Putamen (tissue), 1 donor: ENCODE results near the gene DAD1.
"Not testable (repeated sequence)": the region's sequence is repeated elsewhere in the genome, so short reads cannot be mapped to it uniquely, and the experiment has no call there.

Experiments used
- DNase-seq: peaks from one replicate; pipeline ENCODE4 v3.0.0-alpha.2; 2016; ENCODE audit warnings: low spot score

DAD1 gene

GRCh38 chr14:22567437-22567836, 21.6 kb downstream of the DAD1 start:
- no peak for DNase-seq

DNA sequence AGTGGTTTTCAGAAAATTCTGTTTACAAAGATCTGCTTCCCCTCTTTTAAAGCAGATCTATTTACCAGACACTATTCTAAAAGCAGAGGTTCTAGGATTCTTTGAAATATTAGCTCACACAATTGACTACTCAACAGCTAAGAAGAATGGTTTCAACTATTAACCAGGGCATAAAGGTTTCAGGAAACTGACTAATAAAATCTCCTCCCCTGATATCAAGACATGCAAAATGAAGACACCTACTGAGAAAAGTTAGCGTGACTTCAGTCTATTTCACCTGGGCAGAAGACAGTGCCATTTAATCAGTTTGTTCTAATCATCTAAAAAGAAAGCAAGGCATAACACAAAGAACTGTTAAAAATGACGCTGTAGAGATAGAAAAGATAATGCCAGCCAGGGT, 22.2 kb downstream of the DAD1 start:
- no peak for DNase-seq

DNA sequence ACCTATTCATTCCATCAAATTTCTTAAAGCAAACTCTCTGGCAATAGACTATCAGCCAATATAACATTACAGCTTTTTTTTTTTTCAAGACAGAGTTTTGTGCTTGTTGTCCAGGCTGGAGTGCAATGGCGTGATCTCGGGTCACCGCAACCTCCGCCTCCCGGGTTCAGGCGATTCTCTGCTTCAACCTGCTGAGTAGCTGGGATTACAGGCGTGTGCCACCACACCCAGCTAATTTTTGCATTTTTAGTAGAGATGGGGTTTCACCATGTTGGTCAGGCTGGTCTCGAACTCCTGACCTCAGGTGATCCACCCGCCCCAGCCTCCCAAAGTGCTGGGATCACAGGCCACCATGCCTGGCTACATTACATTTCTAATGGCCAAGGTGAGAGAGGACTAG, 22.8 kb downstream of the DAD1 start:
- DNase-seq, result not testable (repeated sequence)

GRCh38 chr14:22565391-22565945, 23.6 kb downstream of the DAD1 start:
- DNase-seq, result no peak

DNA sequence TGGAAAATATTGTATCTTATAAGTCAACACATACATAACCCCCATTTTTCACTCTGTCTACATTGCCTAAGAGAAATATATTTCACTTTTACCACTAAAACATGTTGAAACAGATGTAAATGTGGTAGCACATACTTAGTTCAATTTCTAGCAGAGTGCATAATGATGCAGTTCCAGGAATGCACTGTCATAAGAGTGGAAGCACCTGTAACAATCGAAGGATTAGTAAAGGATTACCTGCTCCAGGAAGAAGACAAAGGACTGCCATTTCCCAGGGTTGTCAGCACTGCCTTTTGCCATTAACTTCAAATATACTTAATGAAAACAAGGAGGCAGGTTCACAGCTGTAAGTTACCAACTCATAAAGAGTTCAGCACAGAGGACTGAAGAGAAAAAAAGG, 24.6 kb downstream of the DAD1 start:
- no peak for DNase-seq

DNA sequence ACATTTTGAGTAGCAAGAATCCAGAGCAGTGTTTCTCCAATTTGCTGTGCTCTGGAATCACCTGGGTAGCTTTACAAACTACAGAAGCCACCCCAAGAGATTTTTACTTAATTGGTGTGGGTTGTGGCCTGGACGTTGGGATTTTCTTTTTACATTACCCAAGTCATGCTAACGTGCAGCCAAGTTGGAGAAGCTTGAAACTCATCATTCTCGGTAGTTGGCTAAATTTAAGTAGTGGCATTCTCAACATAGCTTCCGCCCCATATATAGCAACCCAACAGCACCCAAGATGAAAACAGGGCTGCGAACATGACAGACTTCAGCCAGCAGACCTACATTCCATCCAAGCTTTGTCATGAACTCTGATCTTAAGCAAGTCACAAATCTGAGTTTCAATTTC, 25.0 kb downstream of the DAD1 start:
- no peak for DNase-seq

DNA sequence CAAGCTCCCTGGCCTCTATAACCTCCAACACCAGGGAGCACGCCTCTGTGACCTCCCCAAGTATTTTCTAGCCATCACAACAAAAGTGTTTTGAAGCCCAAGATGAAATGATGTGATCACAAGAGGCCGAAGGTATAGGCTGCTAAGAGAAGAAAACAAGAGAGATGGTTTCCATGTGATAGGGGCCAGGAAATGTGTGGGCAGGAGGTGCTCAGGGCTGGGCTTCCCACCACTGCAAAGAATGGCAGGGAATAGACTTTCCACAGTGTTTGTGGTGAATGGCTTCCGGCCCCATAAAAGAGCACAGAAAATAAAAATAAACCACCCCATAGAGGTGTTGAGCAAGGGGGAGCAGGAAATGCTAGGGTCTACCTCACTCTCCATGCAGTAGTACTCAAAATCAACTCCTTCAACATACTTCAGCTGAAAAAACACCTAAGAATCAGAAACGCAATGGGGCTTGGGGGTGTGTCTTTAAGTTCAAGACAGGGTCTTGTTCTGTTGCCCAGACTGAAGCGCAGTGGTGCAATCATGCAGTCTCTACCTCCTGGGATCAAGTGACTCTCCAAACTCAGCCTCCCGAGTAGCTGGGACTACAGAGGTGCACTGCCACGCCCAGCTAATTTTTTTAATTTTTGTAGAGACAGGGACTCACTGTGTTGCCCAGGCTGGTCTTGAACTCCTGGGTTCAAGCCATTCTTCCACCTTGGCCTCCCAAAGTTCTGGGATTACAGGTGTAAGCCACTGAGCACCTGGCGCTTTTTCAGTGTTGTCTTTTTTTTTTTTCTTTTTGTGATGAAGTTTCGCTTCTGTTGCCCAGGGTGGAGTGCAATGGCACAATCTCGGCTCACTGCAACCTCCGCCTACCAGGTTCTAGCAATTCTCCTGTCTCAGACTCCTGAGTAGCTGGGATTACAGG, 27.1 kb downstream of the DAD1 start:
- DNase-seq, result no peak

DNA sequence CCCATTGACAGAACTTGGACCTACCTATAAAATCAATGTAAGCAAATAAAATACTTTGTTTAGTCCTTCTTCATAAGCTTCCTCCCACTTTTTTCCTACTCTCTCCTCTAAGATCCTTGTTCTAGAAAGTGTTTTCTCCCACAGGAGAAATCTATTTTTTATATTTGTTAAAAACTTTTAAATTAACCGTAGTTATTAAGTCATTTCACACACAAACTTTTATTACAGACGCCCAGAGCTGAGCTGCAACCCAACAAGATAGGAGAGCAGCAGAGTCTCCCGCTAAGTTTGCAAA, 27.7 kb downstream of the DAD1 start:
- no peak for DNase-seq

- no peak for DNase-seq
Observed at GRCh38 chr14:22560662-22561365, 28.2 kb downstream of the DAD1 start.

DNA sequence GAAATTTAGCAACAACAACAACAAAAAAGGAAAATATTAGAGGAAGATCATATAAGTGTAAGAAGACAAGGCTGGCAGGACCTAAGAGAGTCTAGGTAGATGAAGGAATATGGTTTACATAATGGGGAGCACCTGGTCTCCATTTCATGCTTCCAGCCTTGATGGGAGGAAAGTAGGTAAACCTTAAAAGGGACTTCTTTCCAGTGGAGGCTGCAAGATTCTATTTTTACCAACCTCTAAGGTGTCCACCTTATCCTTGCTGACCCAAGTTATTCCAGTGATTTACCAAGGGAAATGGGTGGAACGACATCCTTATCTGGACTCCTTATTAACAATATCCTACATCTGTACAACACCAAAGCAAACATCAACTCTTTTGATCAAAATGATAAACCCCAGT, 30.0 kb downstream of the DAD1 start:
- DNase-seq, result no peak

DNA sequence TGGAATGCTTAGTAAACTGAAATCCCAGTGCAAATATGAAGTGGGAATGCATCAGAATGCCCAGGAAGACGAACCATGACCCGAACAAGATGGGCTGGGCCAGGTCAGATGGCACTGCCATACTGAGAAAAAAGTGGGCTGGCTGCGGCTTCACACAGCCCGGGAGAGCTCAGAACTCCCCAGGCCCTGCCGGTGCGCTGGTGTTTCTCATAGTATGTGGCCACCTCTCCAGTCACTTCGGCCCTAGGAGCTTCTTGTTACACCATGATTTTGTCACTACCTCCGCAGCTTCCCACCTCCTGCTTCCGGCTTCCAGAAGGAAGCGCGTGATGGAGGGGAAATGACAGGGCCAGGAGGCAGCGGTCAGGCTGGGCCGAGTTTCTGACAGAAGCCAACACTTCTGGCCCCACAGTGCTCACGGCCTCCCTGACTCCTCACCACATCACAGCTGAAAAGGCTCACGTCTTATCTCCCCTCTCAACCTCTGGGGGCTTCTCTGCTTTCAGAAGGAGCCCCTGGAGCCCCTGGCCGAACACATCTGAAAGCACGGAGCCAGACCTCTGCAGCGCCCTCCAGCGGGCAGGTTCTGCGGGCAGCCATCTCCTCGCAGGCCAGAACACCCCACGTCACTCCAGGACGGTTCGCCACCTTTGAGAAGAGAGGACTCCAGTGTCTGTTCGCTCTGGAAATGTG, 30.7 kb downstream of the DAD1 start:
- DNase-seq, result no peak

DNA sequence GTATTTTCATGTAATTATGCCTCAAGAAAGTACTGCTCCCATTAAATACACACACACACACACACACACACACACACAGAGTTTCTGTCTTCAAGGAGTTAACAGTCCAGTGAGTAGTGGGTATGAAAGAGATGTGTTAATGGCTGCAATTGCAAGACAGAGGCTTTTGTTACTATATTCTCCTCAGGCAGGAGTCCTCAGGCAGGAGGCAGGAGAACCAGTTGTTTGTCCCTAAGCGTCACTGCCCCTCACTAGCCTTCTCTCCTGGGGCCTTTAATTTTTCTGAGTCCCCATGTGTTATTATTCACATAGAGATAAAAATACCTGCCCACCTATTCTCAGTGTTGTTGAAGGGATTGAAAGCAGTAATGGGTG, 31.2 kb downstream of the DAD1 start:
- no peak for DNase-seq

- DNase-seq, result peak; percentile 65
Observed at GRCh38 chr14:22556990-22557623, 31.9 kb downstream of the DAD1 start.

GRCh38 chr14:22556021-22556989, 32.7 kb downstream of the DAD1 start:
- DNase-seq, result no peak

- no peak for DNase-seq
Observed at GRCh38 chr14:22555384-22556011, 33.5 kb downstream of the DAD1 start.

DNA sequence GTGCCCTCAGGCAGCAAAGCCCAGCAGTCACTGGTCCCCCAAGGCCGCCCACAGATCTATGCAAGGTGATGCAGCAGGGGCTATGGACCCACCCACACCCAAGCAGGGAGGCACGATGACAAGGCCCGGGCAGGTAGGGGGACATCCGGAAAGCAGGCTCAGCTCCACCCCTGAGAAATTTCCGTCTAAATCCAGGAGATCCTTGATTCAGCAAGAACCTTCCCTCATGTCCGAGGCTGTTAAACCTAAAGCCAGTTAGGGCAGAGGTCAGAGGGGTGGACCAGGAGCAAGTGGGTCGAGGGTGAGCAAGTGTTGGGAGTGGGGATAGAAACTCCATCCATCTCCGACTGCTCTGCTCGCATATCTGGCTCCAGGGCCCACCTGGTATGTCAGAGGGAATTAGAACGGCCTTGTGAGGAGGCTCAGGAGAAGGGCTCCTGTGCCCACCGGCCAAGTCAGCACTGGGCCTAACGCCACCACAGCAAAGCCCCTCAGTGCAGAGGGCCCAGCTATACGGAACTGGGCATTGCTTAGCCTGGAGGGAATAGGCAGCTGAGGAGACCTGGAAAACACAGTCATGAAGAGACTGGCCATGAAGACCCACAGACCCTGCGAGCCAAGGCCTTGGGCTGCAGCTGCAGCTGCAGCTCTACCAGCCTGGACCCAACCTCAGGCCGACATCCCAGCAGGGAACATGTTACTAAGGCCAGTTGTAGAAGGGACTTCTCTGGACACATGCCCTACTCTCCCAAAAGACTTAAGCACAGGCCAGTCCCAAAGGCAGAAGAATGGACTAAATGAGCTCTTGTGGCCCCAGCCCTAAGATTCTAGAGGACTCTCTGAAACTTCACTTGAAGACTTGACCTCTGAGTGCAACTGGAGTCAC, 34.3 kb downstream of the DAD1 start:
- DNase-seq, result no peak

GRCh38 chr14:22553861-22554497, 35.0 kb downstream of the DAD1 start:
- not testable (repeated sequence) for DNase-seq

DNA sequence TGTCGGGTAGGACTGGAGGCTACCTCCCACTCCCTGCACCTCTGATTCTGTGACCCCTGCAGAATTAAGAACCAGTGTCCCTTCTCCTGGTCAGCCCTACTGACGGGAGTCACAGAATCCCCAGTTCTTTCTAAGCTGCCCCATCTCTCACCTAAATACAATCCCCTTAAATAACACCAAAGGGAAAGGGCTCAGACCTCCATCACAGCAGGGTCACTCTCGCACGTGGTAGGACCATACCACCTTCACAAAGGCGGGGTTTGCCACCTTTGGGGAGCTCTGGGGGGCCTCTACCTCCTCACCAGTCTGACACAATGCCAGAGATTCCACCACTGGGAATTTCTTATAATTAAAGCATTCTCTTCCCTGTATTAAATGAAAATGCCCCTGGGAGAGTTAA, 35.6 kb downstream of the DAD1 start:
- no peak for DNase-seq

GRCh38 chr14:22552827-22553076, 36.3 kb downstream of the DAD1 start:
- DNase-seq, result no peak
